Measurements from ENCODE around the gene CYP8B1.

The CYP8B1 gene

GRCh38 chr3:42827654-42828053, 48.0 kb downstream of the CYP8B1 start:
- no peak for DNase-seq

- DNase-seq, result no peak
Measured at GRCh38 chr3:42827023-42827422, 48.7 kb downstream of the CYP8B1 start.

GRCh38 chr3:42826141-42826540, 49.5 kb downstream of the CYP8B1 start:
- no peak for DNase-seq

GRCh38 chr3:42823351-42823750, 52.3 kb downstream of the CYP8B1 start:
- DNase-seq, result no peak

GRCh38 chr3:42822828-42823227, 52.9 kb downstream of the CYP8B1 start:
- DNase-seq, result no peak

Measured in anterior cingulate cortex (tissue), 58 donors.